GM23248 (cell line): ENCODE measurements around the gene VIPR2. TPM values are rescaled to one million over a fixed set of nuclear protein-coding genes. Genes with fewer than 3 reads are reported as not detected.

Experiments
- DNase-seq: peaks from one replicate; pipeline ENCODE4 v3.0.0-alpha.2; 2015
- H2AFZ ChIP-seq: fragments of 200-600 bp; sonication (generic); 2 replicates; pipeline ENCODE4 v1.6.1; 2016; ENCODE audit warnings: antibody characterized with exemption
- H3F3A ChIP-seq: fragments of 200-600 bp; sonication (generic); 2 replicates; pipeline ENCODE4 v1.6.1; 2016; ENCODE audit warnings: mild to moderate bottlenecking, antibody characterized with exemption, mixed run types; ENCODE audit not compliant: insufficient read depth
- H3K27ac ChIP-seq: fragments of 200-600 bp; sonication (generic); 2 replicates; pipeline ENCODE4 v1.5.1; 2016; ENCODE audit warnings: mild to moderate bottlenecking
- H3K27me3 ChIP-seq: fragments of 200-600 bp; sonication (generic); replicated peaks from 2 replicates; pipeline ENCODE4 v1.6.1; 2016; ENCODE audit warnings: mild to moderate bottlenecking; ENCODE audit not compliant: insufficient read depth
- H3K36me3 ChIP-seq: fragments of 200-600 bp; sonication (generic); 2 replicates; pipeline ENCODE4 v1.6.1; 2016; ENCODE audit warnings: low read depth, mild to moderate bottlenecking
- H3K4me1 ChIP-seq: fragments of 200-600 bp; sonication (generic); 2 replicates; pipeline ENCODE4 v1.6.1; 2016; ENCODE audit warnings: mild to moderate bottlenecking; ENCODE audit not compliant: insufficient read depth
- H3K4me2 ChIP-seq: fragments of 200-600 bp; sonication (generic); one replicate; pipeline ENCODE4 v1.6.1; 2016; ENCODE audit warnings: mild to moderate bottlenecking; ENCODE audit not compliant: unreplicated experiment
- H3K4me3 ChIP-seq: fragments of 200-600 bp; sonication (generic); 2 replicates; pipeline ENCODE4 v1.5.1; 2016; ENCODE audit warnings: mild to moderate bottlenecking
- H3K79me2 ChIP-seq: fragments of 200-600 bp; sonication (generic); 2 replicates; pipeline ENCODE4 v1.6.1; 2016; ENCODE audit warnings: mild to moderate bottlenecking; ENCODE audit not compliant: insufficient read depth
- H3K9ac ChIP-seq: fragments of 200-600 bp; sonication (generic); 2 replicates; pipeline ENCODE4 v1.6.1; 2016; ENCODE audit warnings: mild to moderate bottlenecking
- H3K9me2 ChIP-seq: fragments of 200-600 bp; sonication (generic); 2 replicates; pipeline ENCODE4 v1.6.1; 2016; ENCODE audit warnings: mixed run types, mild to moderate bottlenecking, moderate library complexity; ENCODE audit not compliant: insufficient read depth
- H3K9me3 ChIP-seq: fragments of 200-600 bp; sonication (generic); one replicate; pipeline ENCODE4 v1.6.1; 2017; ENCODE audit warnings: low read depth
- H4K20me1 ChIP-seq: fragments of 200-600 bp; sonication (generic); 2 replicates; pipeline ENCODE4 v1.6.0; 2016; ENCODE audit not compliant: insufficient read depth
- EZH2 ChIP-seq: fragments of 200-600 bp; sonication (generic); IDR thresholded peaks from 2 replicates; pipeline ENCODE4 v1.6.1; 2018; ENCODE audit warnings: antibody characterized with exemption, mild to moderate bottlenecking; ENCODE audit not compliant: insufficient read depth, poor library complexity, severe bottlenecking
- EZH2phosphoT487 ChIP-seq: fragments of 200-600 bp; sonication (generic); IDR thresholded peaks from 2 replicates; pipeline ENCODE4 v1.6.1; 2018; ENCODE audit warnings: antibody characterized with exemption, moderate library complexity, mild to moderate bottlenecking, low read depth; ENCODE audit not compliant: insufficient read depth
- WGBS, 2 experiments: methylation state at CpG; one replicate each; pipeline ENCODE4 v1.1.6; 2015 to 2017; ENCODE audit warnings: low lambda C conversion rate in 2 of 2, low coverage in 1 of 2; ENCODE audit errors: missing lambda C conversion rate in 2 of 2; 5-methylcytosine and 5-hydroxymethylcytosine counted together
- in situ Hi-C: fragments of 300-500 bp; cut with MboI; formaldehyde crosslinking; loops from 2 replicates; pipeline ENCODE4 v1.15.0; 2020
- polyA plus RNA-seq: library from polyadenylated mRNA; unstranded; fragments of >200 nt; fragmentation: Nextera tagmentation; extraction: Ambion mirVana; gene quantifications from 2 replicates; pipeline ENCODE4 v1.2.1, GENCODE V29; 2016
- total RNA-seq: library from RNA; depleted of rRNA; stranded (reverse); fragments of >200 nt; shearing (Covaris generic); gene quantifications from 2 replicates; pipeline ENCODE4 v1.2.3, GENCODE V29; 2014

The VIPR2 gene
- total and polyA plus RNA-seq, 2 experiments from 2014 or later: not detected

- no peaks in the 10 kb centered on the region for H3K9me2 ChIP-seq
- no peaks in the 10 kb centered on the region for H3K79me2 ChIP-seq
- H3K9me3 ChIP-seq: no peaks in the 10 kb centered on the region
- H3K4me2 ChIP-seq: no peak overlapping the region
- no peak overlapping the region for H3K27ac ChIP-seq
- H3K4me1 ChIP-seq: no peaks in the 10 kb centered on the region
- no peak overlapping the region for H3K9ac ChIP-seq
- no peaks in the 10 kb centered on the region for H3K27me3 ChIP-seq
- no peak overlapping the region for H2AFZ ChIP-seq
- no peaks in the 10 kb centered on the region for H4K20me1 ChIP-seq
- no peaks in the 10 kb centered on the region for H3K36me3 ChIP-seq
- no peak for DNase-seq
- WGBS, 2 experiments: 38 to 39% methylated on average over 5 of the region's 5 CpGs
- in situ Hi-C loops: no loop called here
- no peak overlapping the region for H3K4me3 ChIP-seq
- TF ChIP-seq EZH2phosphoT487: no peak
- no peak for TF ChIP-seq EZH2
- H3F3A ChIP-seq: no peaks in the 10 kb centered on the region
Observed at GRCh38 chr7:159033473-159033825, 111.2 kb downstream of the VIPR2 start.

DNA sequence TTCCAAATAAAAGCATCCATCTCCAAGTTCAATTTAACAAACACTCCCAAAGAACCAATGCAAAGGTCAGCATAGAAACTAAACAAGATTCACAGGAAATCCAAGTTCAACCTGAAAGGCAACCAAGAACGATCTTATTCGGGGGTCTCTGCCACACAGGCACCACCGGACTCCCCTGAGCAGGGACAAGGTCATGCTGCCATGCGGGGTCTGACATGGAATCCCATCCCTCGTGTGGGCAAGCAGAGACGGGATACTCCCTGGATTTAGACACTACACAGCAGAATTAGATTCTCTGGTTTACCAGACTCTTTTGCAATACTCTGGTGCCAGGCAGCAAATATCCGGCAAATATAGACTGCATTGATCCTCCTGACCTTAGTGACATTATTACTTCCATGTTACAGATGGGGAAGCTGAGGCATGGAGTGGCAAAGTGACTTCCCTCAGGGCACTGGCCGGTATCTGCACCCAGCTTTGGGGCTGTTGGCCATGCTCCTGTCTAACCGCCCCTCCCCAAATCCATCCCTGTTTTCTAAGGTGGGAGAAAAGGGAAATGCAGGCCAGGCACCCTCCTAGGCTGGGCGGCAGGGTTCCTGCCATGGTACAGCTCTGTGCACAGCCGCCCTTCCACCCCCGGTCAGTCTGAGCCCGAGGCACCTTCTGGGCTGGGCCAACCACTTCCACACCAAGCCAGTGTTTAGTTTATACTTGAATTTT lies 111.8 kb downstream of the VIPR2 start:
- Histone ChIP-seq H3F3A (no peaks in the 10 kb centered on the region), H3K9me2 (no peaks in the 10 kb centered on the region), H3K4me1 (no peaks in the 10 kb centered on the region), H2AFZ (no peak overlapping the region), H4K20me1 (no peaks in the 10 kb centered on the region), H3K4me2 (no peak overlapping the region), H3K4me3 (no peak overlapping the region), H3K9ac (no peak overlapping the region), H3K9me3 (no peaks in the 10 kb centered on the region), H3K27me3 (no peaks in the 10 kb centered on the region), H3K36me3 (no peaks in the 10 kb centered on the region), H3K79me2 (no peaks in the 10 kb centered on the region), H3K27ac (no peak overlapping the region)
- 50 to 57% methylated on average over 13 of the region's 13 CpGs for WGBS, 2 experiments
- in situ Hi-C loops: no loop called here
- no peak for DNase-seq
- no peak for TF ChIP-seq EZH2phosphoT487
- no peak for TF ChIP-seq EZH2

DNA sequence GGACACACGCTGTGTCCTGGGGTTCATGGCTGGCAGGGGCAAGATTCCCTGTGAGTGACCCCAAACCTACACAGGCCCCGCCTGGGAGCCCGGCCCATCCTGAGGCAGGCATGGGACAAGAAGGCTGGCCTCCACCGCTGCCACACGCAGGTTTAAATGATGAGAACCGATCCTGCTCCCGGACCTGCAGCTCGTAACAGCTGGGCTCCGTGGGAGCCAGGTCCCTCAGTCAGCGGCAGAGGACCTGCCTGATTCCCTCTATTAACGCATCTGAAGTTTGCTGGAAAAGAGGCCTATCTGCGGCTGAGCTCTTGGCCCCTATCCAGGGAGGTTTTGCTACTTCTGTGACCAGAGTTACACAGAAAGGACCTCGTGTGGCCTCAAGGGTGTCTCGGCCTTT lies 112.3 kb downstream of the VIPR2 start:
- DNase-seq: no peak
- Histone ChIP-seq H3K9me2 (no peaks in the 10 kb centered on the region), H3K27me3 (no peaks in the 10 kb centered on the region), H4K20me1 (no peaks in the 10 kb centered on the region), H3K4me2 (no peak overlapping the region), H3K9me3 (no peaks in the 10 kb centered on the region), H3K4me3 (no peak overlapping the region), H3K9ac (no peak overlapping the region), H3K36me3 (no peaks in the 10 kb centered on the region), H2AFZ (no peak overlapping the region), H3K79me2 (no peaks in the 10 kb centered on the region), H3K4me1 (no peaks in the 10 kb centered on the region), H3K27ac (no peak overlapping the region), H3F3A (no peaks in the 10 kb centered on the region)
- in situ Hi-C loops: no loop called here
- TF ChIP-seq EZH2phosphoT487 (no peak), EZH2 (no peak)
- WGBS, 2 experiments: 67 to 72% methylated on average over 14 of the region's 14 CpGs

GRCh38 chr7:159031750-159032149 lies 112.9 kb downstream of the VIPR2 start:
- H3F3A ChIP-seq: no peaks in the 10 kb centered on the region
- 82 to 85% methylated on average over 16 to 17 of the region's 17 CpGs for WGBS, 2 experiments
- TF ChIP-seq EZH2phosphoT487 (no peak), EZH2 (no peak)

More at GRCh38 chr7:159031750-159032149, 112.9 kb downstream of the VIPR2 start:
- Histone ChIP-seq H3K4me1 (no peaks in the 10 kb centered on the region), H3K36me3 (no peaks in the 10 kb centered on the region), H4K20me1 (no peaks in the 10 kb centered on the region), H3K4me3 (no peak overlapping the region), H3K9me3 (no peaks in the 10 kb centered on the region), H3K27me3 (no peaks in the 10 kb centered on the region), H3K9me2 (no peaks in the 10 kb centered on the region), H3K4me2 (no peak overlapping the region), H3K79me2 (no peaks in the 10 kb centered on the region), H3K27ac (no peak overlapping the region), H2AFZ (no peak overlapping the region), H3K9ac (no peak overlapping the region)
- in situ Hi-C loops: no loop called here
- DNase-seq: no peak
